Measurements from ENCODE around the gene FAIM2. TPM values are rescaled to one million over a fixed set of nuclear protein-coding genes. Genes with fewer than 3 reads are reported as not detected.

FAIM2 gene
- polyA plus RNA-seq, 4 donors: 2.2 to 13.5 TPM; not detected in 2

DNA sequence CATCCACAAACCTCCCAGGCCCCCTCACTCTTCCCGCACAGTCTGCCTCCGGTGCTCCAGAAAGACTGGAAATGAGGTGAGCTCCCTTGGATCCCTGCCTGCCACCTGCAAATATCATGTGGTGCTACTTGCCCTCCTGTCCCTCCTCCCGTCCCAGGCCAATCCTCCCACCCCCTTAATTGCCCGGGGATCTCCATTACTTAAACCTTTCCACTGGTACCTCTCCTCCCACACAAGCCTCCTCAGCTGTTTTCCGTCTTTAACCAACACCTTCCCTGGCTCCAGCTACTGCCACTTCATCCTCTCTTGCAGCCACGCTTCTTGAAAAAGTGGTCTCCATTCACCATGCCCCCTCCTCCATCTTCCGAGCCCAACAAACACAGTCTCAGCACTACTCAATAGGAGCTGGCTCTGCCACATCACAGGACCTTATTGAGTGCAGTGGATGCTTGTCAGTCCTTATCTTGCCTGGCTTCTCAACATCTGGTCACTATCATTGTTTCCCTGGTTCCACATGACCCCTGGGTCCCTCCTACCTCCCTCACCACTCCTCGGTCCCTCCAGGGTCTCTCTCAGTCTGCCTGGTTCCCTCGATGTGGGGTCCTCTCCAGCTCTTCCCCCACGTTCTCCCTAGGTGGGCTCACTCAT lies 11.5 kb downstream of the FAIM2 start:
- FAIRE-seq (no peak), DNase-seq (no peak)
- H3K4me1 ChIP-seq (ENCODE audit: control insufficient read depth in 3 of 3, insufficient read depth in 2 of 3, low read depth in 1 of 3, low read length in 2 of 3): peaks cover 0 to 9% (median 0%) of the 10 kb centered on the region in 3 donors
- no peak overlapping the region for H3K4me3 ChIP-seq (ENCODE audit: low read depth in 1 of 3, low read length in 3 of 3)
- peaks cover 0 to 5% of the 10 kb centered on the region in 2 donors for H3K9me3 ChIP-seq (ENCODE audit: control insufficient read depth in 2 of 2, insufficient read depth in 1 of 2, low read depth in 1 of 2, low read length in 1 of 2)
- H3K27ac ChIP-seq (ENCODE audit: low read depth in 1 of 3, low read length in 2 of 3): no peak overlapping the region
- peaks cover 0 to 4% (median 0%) of the 10 kb centered on the region in 3 donors for H3K27me3 ChIP-seq (ENCODE audit: control insufficient read depth in 3 of 3, insufficient read depth in 3 of 3, low read length in 3 of 3)
- 64 to 74% (median 68%) methylated on average over 10 of the region's 10 CpGs for WGBS, 3 donors
- H3K36me3 ChIP-seq (ENCODE audit: control insufficient read depth in 3 of 3, insufficient read depth in 2 of 3, low read depth in 1 of 3, low read length in 3 of 3): peaks cover 0 to 2% (median 0%) of the 10 kb centered on the region in 3 donors

DNA sequence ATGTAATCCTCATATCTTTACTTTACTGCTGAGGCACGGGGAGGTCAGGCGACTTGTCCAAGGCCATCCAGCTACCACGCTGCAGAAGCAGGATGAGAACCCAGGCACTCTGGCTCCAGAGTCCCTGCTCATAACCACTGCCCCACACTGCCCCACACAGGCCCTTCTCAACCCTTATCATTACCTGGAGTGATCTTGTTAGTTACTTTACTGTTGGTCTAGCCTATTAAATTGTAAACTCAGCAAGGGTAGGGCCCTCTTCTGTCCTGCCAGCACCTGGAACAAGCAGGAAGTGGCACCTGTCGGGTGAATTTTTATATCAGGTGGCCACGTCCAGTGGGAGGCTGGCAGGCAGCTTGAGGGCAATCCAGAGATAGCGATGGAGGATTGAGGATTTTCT lies 12.2 kb downstream of the FAIM2 start:
- H3K9me3 ChIP-seq (ENCODE audit: control insufficient read depth in 2 of 2, insufficient read depth in 1 of 2, low read depth in 1 of 2, low read length in 1 of 2): peaks cover 0 to 5% of the 10 kb centered on the region in 2 donors
- DNase-seq: no peak
- H3K36me3 ChIP-seq (ENCODE audit: control insufficient read depth in 3 of 3, insufficient read depth in 2 of 3, low read depth in 1 of 3, low read length in 3 of 3): peaks cover 0 to 2% (median 0%) of the 10 kb centered on the region in 3 donors
- H3K4me3 ChIP-seq (ENCODE audit: low read depth in 1 of 3, low read length in 3 of 3): no peak overlapping the region
- peaks cover 0 to 10% (median 0%) of the 10 kb centered on the region in 3 donors for H3K27me3 ChIP-seq (ENCODE audit: control insufficient read depth in 3 of 3, insufficient read depth in 3 of 3, low read length in 3 of 3)
- WGBS, 3 donors: 13 to 65% (median 26%) methylated on average over 6 of the region's 6 CpGs
- H3K27ac ChIP-seq (ENCODE audit: low read depth in 1 of 3, low read length in 2 of 3): no peak overlapping the region
- FAIRE-seq: no peak
- peaks cover 0 to 9% (median 0%) of the 10 kb centered on the region in 3 donors for H3K4me1 ChIP-seq (ENCODE audit: control insufficient read depth in 3 of 3, insufficient read depth in 2 of 3, low read depth in 1 of 3, low read length in 2 of 3)

DNA sequence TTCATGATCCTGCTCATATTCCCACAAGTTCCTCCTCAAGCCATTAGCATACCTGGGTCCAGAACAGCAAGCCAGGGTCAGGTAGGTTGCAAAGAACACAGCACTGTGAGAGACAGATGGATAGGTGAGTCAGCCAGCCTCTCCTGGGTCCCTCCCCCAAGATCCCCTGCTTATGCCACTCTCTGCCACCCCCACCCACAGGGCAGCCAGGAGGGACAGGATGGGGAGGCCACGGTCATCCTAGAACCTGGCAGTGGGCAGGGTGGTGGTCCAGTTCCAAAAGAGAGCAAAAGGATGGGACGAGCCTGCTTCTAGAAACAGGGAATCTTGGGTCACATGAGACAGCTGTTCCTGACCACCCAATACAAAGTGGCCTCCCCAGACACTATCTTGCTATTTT lies 12.7 kb downstream of the FAIM2 start:
- H3K4me1 ChIP-seq (ENCODE audit: control insufficient read depth in 3 of 3, insufficient read depth in 2 of 3, low read depth in 1 of 3, low read length in 2 of 3): peaks cover 0 to 9% (median 0%) of the 10 kb centered on the region in 3 donors
- peaks cover 0 to 10% (median 0%) of the 10 kb centered on the region in 3 donors for H3K27me3 ChIP-seq (ENCODE audit: control insufficient read depth in 3 of 3, insufficient read depth in 3 of 3, low read length in 3 of 3)
- no peak overlapping the region for H3K4me3 ChIP-seq (ENCODE audit: low read depth in 1 of 3, low read length in 3 of 3)
- H3K27ac ChIP-seq (ENCODE audit: low read depth in 1 of 3, low read length in 2 of 3): no peak overlapping the region
- FAIRE-seq: no peak
- DNase-seq: no peak
- peaks cover 0 to 5% of the 10 kb centered on the region in 2 donors for H3K9me3 ChIP-seq (ENCODE audit: control insufficient read depth in 2 of 2, insufficient read depth in 1 of 2, low read depth in 1 of 2, low read length in 1 of 2)
- peaks cover 0 to 2% (median 0%) of the 10 kb centered on the region in 3 donors for H3K36me3 ChIP-seq (ENCODE audit: control insufficient read depth in 3 of 3, insufficient read depth in 2 of 3, low read depth in 1 of 3, low read length in 3 of 3)
- 61 to 68% (median 64%) methylated on average over 2 of the region's 2 CpGs for WGBS, 3 donors

DNA sequence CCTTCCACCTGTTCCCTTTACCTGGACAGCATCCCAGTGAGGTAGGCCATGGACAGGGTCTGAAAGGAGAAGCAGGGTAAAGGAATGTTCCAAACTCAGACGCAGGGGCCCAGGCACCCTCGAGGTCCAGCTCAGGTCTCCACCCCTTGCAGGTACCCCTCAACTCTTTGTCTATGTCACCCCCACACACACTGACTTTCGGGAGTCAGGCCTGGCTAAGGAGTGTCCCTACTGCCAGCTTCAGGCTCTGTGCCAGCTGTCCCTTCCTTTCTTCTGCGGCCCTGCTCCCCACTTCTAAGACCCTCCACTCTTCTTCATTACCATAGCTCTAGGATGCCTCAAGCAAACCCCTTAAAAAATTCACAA lies 13.6 kb downstream of the FAIM2 start:
- Histone ChIP-seq H3K27ac (ENCODE audit: low read depth in 1 of 3, low read length in 2 of 3) (no peak overlapping the region), H3K9me3 (ENCODE audit: control insufficient read depth in 2 of 2, insufficient read depth in 1 of 2, low read depth in 1 of 2, low read length in 1 of 2) (peaks cover 0 to 5% of the 10 kb centered on the region in 2 donors), H3K4me1 (ENCODE audit: control insufficient read depth in 3 of 3, insufficient read depth in 2 of 3, low read depth in 1 of 3, low read length in 2 of 3) (no peaks in the 10 kb centered on the region), H3K36me3 (ENCODE audit: control insufficient read depth in 3 of 3, insufficient read depth in 2 of 3, low read depth in 1 of 3, low read length in 3 of 3) (no peaks in the 10 kb centered on the region), H3K4me3 (ENCODE audit: low read depth in 1 of 3, low read length in 3 of 3) (no peak overlapping the region), H3K27me3 (ENCODE audit: control insufficient read depth in 3 of 3, insufficient read depth in 3 of 3, low read length in 3 of 3) (peaks cover 0 to 16% (median 0%) of the 10 kb centered on the region in 3 donors)
- DNase-seq (no peak), FAIRE-seq (no peak)
- WGBS, 3 donors: 46 to 78% (median 60%) methylated on average over 4 of the region's 4 CpGs

DNA sequence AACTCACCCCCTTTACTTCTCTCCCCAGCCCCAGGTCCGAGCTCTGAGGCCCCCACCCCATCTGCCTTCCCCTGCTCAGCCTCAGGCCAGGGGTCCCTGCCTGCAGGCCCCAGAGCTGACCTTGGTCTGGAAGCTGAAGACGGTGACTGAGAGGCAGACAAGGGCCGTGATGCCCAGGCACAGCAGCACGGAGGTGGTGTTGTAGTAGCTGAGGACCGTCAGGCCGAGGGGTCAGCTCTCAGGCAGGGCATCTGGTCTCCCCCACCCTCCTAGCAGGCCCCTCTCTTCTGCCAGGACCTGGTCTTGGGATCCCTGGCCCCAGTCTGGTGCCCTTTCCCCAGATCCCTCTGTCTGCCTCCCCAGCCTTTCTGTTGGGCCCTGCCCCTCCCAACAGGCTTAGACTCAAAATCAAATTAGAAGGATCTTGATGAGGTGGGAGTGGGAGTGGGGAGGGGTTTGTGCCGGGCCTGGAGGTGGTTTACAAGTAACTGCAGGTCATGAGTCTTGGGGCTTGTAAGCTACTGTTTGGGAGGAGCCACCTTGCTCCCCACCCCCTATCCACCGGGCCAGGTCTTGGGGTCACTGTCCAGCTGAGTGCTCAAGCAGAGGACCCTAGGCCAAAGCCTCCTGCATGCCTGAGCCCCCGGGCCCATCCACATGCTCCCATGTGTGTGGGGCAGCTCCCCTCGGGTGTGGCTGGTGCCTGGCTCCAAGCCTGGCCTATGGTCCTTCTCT lies 14.2 kb downstream of the FAIM2 start:
- WGBS, 3 donors: 67 to 81% (median 77%) methylated on average over 10 of the region's 10 CpGs
- FAIRE-seq (no peak), DNase-seq (no peak)
- H3K4me1 ChIP-seq (ENCODE audit: control insufficient read depth in 3 of 3, insufficient read depth in 2 of 3, low read depth in 1 of 3, low read length in 2 of 3): no peaks in the 10 kb centered on the region
- H3K9me3 ChIP-seq (ENCODE audit: control insufficient read depth in 2 of 2, insufficient read depth in 1 of 2, low read depth in 1 of 2, low read length in 1 of 2): peaks cover 0 to 5% of the 10 kb centered on the region in 2 donors
- no peak overlapping the region for H3K4me3 ChIP-seq (ENCODE audit: low read depth in 1 of 3, low read length in 3 of 3)
- no peak overlapping the region for H3K27ac ChIP-seq (ENCODE audit: low read depth in 1 of 3, low read length in 2 of 3)
- peaks cover 0 to 19% (median 0%) of the 10 kb centered on the region in 3 donors for H3K27me3 ChIP-seq (ENCODE audit: control insufficient read depth in 3 of 3, insufficient read depth in 3 of 3, low read length in 3 of 3)
- H3K36me3 ChIP-seq (ENCODE audit: control insufficient read depth in 3 of 3, insufficient read depth in 2 of 3, low read depth in 1 of 3, low read length in 3 of 3): no peaks in the 10 kb centered on the region

DNA sequence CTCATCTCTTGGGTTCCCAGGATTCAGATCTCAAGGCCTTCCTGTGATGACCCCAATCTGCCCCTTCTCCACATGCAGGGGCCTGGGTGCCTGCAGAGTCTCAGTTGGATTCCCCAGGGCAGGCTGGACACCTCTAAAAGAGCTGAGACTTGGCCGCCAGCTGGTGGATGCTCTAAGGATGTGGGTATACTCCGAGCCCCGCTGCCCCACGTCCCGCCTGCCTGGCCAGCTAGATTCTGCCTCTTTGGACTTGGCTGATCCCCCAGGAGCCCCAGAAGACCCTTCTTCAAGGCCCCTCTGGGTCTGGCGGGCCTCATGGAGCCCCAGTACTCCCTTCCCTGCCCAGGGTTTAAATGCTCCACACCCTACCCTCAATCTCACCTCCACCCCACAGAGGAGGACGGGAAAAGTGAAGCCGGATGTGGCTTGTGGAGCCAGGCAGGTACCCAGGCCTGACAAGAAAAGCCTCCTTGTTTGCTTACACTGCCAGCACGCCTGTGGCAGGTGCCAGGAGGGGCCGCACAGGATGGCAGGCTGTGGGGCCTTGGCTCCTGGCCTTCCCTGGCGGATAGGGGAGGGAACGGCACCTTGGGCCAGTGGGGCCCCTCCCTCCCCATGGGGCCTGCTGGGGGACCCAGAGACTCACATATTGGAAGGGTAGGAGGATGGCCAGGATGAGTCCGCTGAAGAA lies 15.1 kb downstream of the FAIM2 start:
- Histone ChIP-seq H3K9me3 (ENCODE audit: control insufficient read depth in 2 of 2, insufficient read depth in 1 of 2, low read depth in 1 of 2, low read length in 1 of 2) (peaks cover 0 to under 1% of the 10 kb centered on the region in 2 donors), H3K27ac (ENCODE audit: low read depth in 1 of 3, low read length in 2 of 3) (no peak overlapping the region), H3K4me3 (ENCODE audit: low read depth in 1 of 3, low read length in 3 of 3) (no peak overlapping the region), H3K36me3 (ENCODE audit: control insufficient read depth in 3 of 3, insufficient read depth in 2 of 3, low read depth in 1 of 3, low read length in 3 of 3) (no peaks in the 10 kb centered on the region), H3K4me1 (ENCODE audit: control insufficient read depth in 3 of 3, insufficient read depth in 2 of 3, low read depth in 1 of 3, low read length in 2 of 3) (no peaks in the 10 kb centered on the region), H3K27me3 (ENCODE audit: control insufficient read depth in 3 of 3, insufficient read depth in 3 of 3, low read length in 3 of 3) (peaks cover 0 to 24% (median 0%) of the 10 kb centered on the region in 3 donors)
- no peak for FAIRE-seq
- DNase-seq: no peak
- WGBS, 3 donors: 62 to 82% (median 65%) methylated on average over 12 to 13 of the region's 13 CpGs

DNA sequence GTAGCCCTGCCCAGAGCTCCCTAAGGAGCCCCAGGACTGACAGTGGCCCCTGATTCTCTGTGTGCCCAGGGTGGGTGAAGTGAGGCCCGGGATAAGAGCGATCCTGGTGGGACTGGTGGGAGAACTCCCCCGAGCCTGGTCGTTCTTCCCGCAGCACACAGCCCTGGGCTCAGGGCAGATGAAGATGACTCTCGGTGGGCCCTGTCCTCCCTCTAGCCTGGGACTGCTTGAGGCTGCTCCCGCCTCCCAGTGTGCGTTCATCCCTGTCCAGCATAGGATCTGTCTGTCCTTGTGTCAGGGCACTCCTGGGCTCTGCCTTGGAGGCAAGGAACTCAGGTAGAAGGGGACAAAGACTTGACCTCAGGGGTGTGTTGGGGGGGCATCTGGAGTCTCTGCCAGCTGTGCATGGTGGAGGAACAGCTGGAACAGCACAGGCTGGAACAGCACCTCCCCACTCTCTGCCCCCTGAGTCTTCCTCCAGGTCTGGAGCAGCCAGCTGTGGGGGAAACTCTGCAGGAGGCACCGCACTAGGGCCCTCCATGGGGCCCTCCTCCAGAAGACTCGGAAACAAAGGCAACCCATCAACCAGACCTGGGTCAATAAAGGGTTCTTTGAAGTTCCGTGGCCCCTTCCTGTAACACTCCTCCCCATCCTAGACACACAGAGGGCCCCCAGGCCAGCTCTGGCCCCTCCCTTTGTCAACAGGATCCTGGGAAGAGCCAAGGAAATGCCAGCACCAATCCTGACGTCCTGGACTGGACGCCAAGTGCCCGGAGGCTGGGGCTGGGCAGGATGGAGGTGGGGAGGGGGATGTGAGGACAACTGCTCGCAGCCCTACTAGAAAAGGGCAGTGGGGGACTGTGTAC lies 15.9 kb downstream of the FAIM2 start:
- Histone ChIP-seq H3K27me3 (ENCODE audit: control insufficient read depth in 3 of 3, insufficient read depth in 3 of 3, low read length in 3 of 3) (peaks cover 0 to 27% (median 0%) of the 10 kb centered on the region in 3 donors), H3K4me1 (ENCODE audit: control insufficient read depth in 3 of 3, insufficient read depth in 2 of 3, low read depth in 1 of 3, low read length in 2 of 3) (no peaks in the 10 kb centered on the region), H3K36me3 (ENCODE audit: control insufficient read depth in 3 of 3, insufficient read depth in 2 of 3, low read depth in 1 of 3, low read length in 3 of 3) (no peaks in the 10 kb centered on the region), H3K27ac (ENCODE audit: low read depth in 1 of 3, low read length in 2 of 3) (no peak overlapping the region), H3K9me3 (ENCODE audit: control insufficient read depth in 2 of 2, insufficient read depth in 1 of 2, low read depth in 1 of 2, low read length in 1 of 2) (no peaks in the 10 kb centered on the region), H3K4me3 (ENCODE audit: low read depth in 1 of 3, low read length in 3 of 3) (no peak overlapping the region)
- peak in 1 of 2 donors; percentile 27 for DNase-seq
- no peak for FAIRE-seq
- 66 to 73% (median 67%) methylated on average over 14 to 15 of the region's 15 CpGs for WGBS, 3 donors

DNA sequence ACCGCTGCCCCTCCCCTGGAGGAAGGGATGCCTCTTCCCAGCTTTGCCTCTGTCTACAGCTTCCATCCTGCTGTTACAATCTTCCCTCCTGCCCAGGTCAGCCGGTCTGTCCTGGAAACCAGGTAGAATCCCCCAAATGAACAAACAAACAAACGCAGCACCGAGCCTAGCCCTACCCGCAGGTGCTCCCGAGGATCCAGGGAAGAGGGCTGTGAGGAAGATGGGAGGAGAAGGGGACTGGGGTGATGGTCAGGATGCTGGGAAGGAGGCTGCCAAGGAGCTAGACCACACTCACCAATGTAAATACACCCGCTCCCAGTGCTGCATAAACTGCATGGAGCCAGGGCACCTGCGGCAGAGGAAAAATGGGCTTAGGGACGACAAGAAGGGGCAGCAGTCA lies 16.6 kb downstream of the FAIM2 start:
- Histone ChIP-seq H3K36me3 (ENCODE audit: control insufficient read depth in 3 of 3, insufficient read depth in 2 of 3, low read depth in 1 of 3, low read length in 3 of 3) (no peaks in the 10 kb centered on the region), H3K27ac (ENCODE audit: low read depth in 1 of 3, low read length in 2 of 3) (no peak overlapping the region), H3K4me1 (ENCODE audit: control insufficient read depth in 3 of 3, insufficient read depth in 2 of 3, low read depth in 1 of 3, low read length in 2 of 3) (no peaks in the 10 kb centered on the region), H3K27me3 (ENCODE audit: control insufficient read depth in 3 of 3, insufficient read depth in 3 of 3, low read length in 3 of 3) (peaks cover 0 to 31% (median 0%) of the 10 kb centered on the region in 3 donors), H3K4me3 (ENCODE audit: low read depth in 1 of 3, low read length in 3 of 3) (no peak overlapping the region), H3K9me3 (ENCODE audit: control insufficient read depth in 2 of 2, insufficient read depth in 1 of 2, low read depth in 1 of 2, low read length in 1 of 2) (no peaks in the 10 kb centered on the region)
- 73 to 82% (median 78%) methylated on average over 9 of the region's 9 CpGs for WGBS, 3 donors
- FAIRE-seq (no peak), DNase-seq (no peak)
